SK-N-SH (cell line): ENCODE measurements around the gene LTB4R2. TPM values are rescaled to one million over a fixed set of nuclear protein-coding genes. Genes with fewer than 3 reads are reported as not detected.
"Not testable (repeated sequence)": the region's sequence is repeated elsewhere in the genome, so short reads cannot be mapped to it uniquely, and the experiment has no call there.

Source experiments
- CTCF ChIA-PET: fragments of 300-600, 350-600 bp; formaldehyde crosslinking; extraction: SDS; loops from one replicate; lab custom pipeline; 2021; lab: Yijun Ruan, JAX
- POLR2A ChIA-PET: fragments of 350-600 bp; sonication (Branson Sonifier 250); formaldehyde crosslinking; extraction: SDS; loops from one replicate; lab custom pipeline; 2020; ENCODE audit warnings: antibody characterized with exemption, inconsistent platforms; lab: Yijun Ruan, JAX
- DNase-seq: peaks from one replicate; pipeline ENCODE4 v3.0.0; 2012
- H2AFZ ChIP-seq: fragments of 200-600 bp; sonication (generic); 2 replicates; pipeline ENCODE4 v1.8.1; 2016; ENCODE audit warnings: antibody characterized with exemption, mild to moderate bottlenecking, low read depth
- H3F3A ChIP-seq: fragments of 200-600 bp; sonication (generic); replicated peaks from 2 replicates; pipeline ENCODE3; 2016; ENCODE audit warnings: antibody characterized with exemption, mild to moderate bottlenecking; ENCODE audit not compliant: insufficient read depth
- H3K27ac ChIP-seq, 2 experiments: fragments of 200-500 bp in 1 of 2; fragments of 200-600 bp in 1 of 2; sonication (Bioruptor generic) in 1 of 2; sonication (generic), shearing (Covaris generic) in 1 of 2; 2 replicates each; pipeline versions ENCODE4 v1.5.1 to v1.6.1; 2014 to 2016; ENCODE audit warnings: low read depth in 2 of 2, inconsistent platforms in 1 of 2, low read length in 1 of 2, mild to moderate bottlenecking in 1 of 2, mixed read lengths in 1 of 2
- H3K27me3 ChIP-seq: fragments of 200-600 bp; sonication (generic), shearing (Covaris generic); 2 replicates; pipeline ENCODE4 v1.6.1; 2016; ENCODE audit warnings: mixed run types; ENCODE audit not compliant: insufficient read depth
- H3K36me3 ChIP-seq, 2 experiments: fragments of 200-500 bp in 1 of 2; fragments of 200-600 bp in 1 of 2; sonication (Bioruptor generic) in 1 of 2; sonication (generic) in 1 of 2; replicated peaks in 1 of 2; 2 replicates each; pipeline versions ENCODE3 to v1.5.1; 2014 to 2016; ENCODE audit warnings: low read length in 1 of 2, mild to moderate bottlenecking in 1 of 2; ENCODE audit not compliant: insufficient read depth in 2 of 2, control insufficient read depth in 1 of 2
- H3K4me1 ChIP-seq, 2 experiments: fragments of 200-500 bp in 1 of 2; fragments of 200-600 bp in 1 of 2; sonication (Bioruptor generic) in 1 of 2; sonication (generic), shearing (Covaris generic) in 1 of 2; 2 replicates each; pipeline versions ENCODE4 v1.5.1 to v1.6.1; 2014 to 2016; ENCODE audit warnings: low read depth in 1 of 2, low read length in 1 of 2, mixed run types in 1 of 2; ENCODE audit not compliant: insufficient read depth in 2 of 2, control insufficient read depth in 1 of 2
- H3K4me2 ChIP-seq: fragments of 200-600 bp; sonication (generic), shearing (Covaris generic); 2 replicates; pipeline ENCODE4 v1.6.1; 2017; ENCODE audit warnings: mixed run types
- H3K4me3 ChIP-seq, 2 experiments: fragments of 200-500 bp in 1 of 2; fragments of 200-600 bp in 1 of 2; sonication (Bioruptor generic) in 1 of 2; sonication (generic), shearing (Covaris generic) in 1 of 2; 2 replicates each; pipeline versions ENCODE4 v1.5.1 to v1.8.1; 2014 to 2016; ENCODE audit warnings: low read depth in 2 of 2, inconsistent platforms in 1 of 2, low read length in 1 of 2, mild to moderate bottlenecking in 1 of 2, mixed read lengths in 1 of 2, moderate library complexity in 1 of 2
- H3K79me2 ChIP-seq: fragments of 200-600 bp; sonication (generic); 2 replicates; pipeline ENCODE4 v1.8.1; 2017; ENCODE audit warnings: mild to moderate bottlenecking; ENCODE audit not compliant: insufficient read depth
- H3K9ac ChIP-seq: fragments of 200-600 bp; sonication (generic); 2 replicates; pipeline ENCODE4 v1.6.1; 2017; ENCODE audit warnings: mixed run types
- H3K9me2 ChIP-seq: fragments of 200-600 bp; sonication (generic); 2 replicates; pipeline ENCODE4 v1.6.1; 2017; ENCODE audit warnings: mixed run types
- H3K9me3 ChIP-seq: fragments of 200-600 bp; sonication (generic); 2 replicates; pipeline ENCODE4 v1.6.1; 2017; ENCODE audit warnings: mixed run types, mild to moderate bottlenecking, moderate library complexity
- H4K20me1 ChIP-seq: fragments of 200-600 bp; sonication (generic); 2 replicates; pipeline ENCODE4 v1.6.1; 2017; ENCODE audit warnings: mild to moderate bottlenecking, mixed run types; ENCODE audit not compliant: insufficient read depth
- ELF1 ChIP-seq: IDR thresholded peaks from 2 replicates; pipeline ENCODE4 v1.4.0; 2012
- FOXJ3 ChIP-seq: sonication (generic); formaldehyde crosslinking; IDR thresholded peaks from 2 replicates; pipeline ENCODE4 v1.5.1; 2020; ENCODE audit warnings: mild to moderate bottlenecking, missing genetic modification reagents
- FOXM1 ChIP-seq: IDR thresholded peaks from 2 replicates; pipeline ENCODE4 v1.4.0; 2012; ENCODE audit warnings: low read depth, mild to moderate bottlenecking
- GABPA ChIP-seq: IDR thresholded peaks from 2 replicates; pipeline ENCODE4 v1.4.0; 2012; ENCODE audit warnings: low read depth, mild to moderate bottlenecking
- JUND ChIP-seq: IDR thresholded peaks from 2 replicates; pipeline ENCODE4 v1.4.0; 2012
- MEF2A ChIP-seq: IDR thresholded peaks from 2 replicates; pipeline ENCODE4 v1.4.0; 2012; ENCODE audit warnings: low read depth, borderline replicate concordance
- NFIC ChIP-seq: IDR thresholded peaks from 2 replicates; pipeline ENCODE4 v1.4.0; 2012; ENCODE audit warnings: borderline replicate concordance
- NRF1 ChIP-seq: IDR thresholded peaks from 2 replicates; pipeline ENCODE4 v1.6.1; 2012; ENCODE audit warnings: low read depth, mild to moderate bottlenecking, low read length
- POLR2AphosphoS5 ChIP-seq: IDR thresholded peaks from 2 replicates; pipeline ENCODE4 v1.6.1; 2012; ENCODE audit warnings: low read depth, low read length
- RAD21 ChIP-seq: IDR thresholded peaks from 2 replicates; pipeline ENCODE4 v1.6.1; 2012; ENCODE audit warnings: mild to moderate bottlenecking, low read length
- RXRA ChIP-seq: IDR thresholded peaks from 2 replicates; pipeline ENCODE4 v1.4.0; 2012; ENCODE audit warnings: low read depth, mild to moderate bottlenecking, borderline replicate concordance
- SIN3A ChIP-seq: IDR thresholded peaks from 2 replicates; pipeline ENCODE4 v1.6.1; 2012; ENCODE audit warnings: low read depth, mild to moderate bottlenecking, low read length, moderate library complexity, borderline replicate concordance
- SMC3 ChIP-seq: IDR thresholded peaks from 2 replicates; pipeline ENCODE4 v1.6.1; 2012; ENCODE audit warnings: low read depth, low read length, improper control_type of control experiment
- TAF1 ChIP-seq: IDR thresholded peaks from 2 replicates; pipeline ENCODE4 v1.6.1; 2012; ENCODE audit warnings: low read depth, mild to moderate bottlenecking, low read length, moderate library complexity, borderline replicate concordance
- TCF12 ChIP-seq: IDR thresholded peaks from 2 replicates; pipeline ENCODE4 v1.4.0; 2012
- YY1 ChIP-seq: IDR thresholded peaks from 2 replicates; pipeline ENCODE4 v1.4.0; 2012; ENCODE audit warnings: low read depth, mild to moderate bottlenecking
- WGBS: methylation state at CpG from one replicate; pipeline ENCODE4 v1.1.6; 2017; ENCODE audit warnings: low lambda C conversion rate; 5-methylcytosine and 5-hydroxymethylcytosine counted together
- polyA plus RNA-seq, 3 experiments: library from polyadenylated mRNA; depleted of rRNA; stranded (reverse); fragments of >200 nt; gene quantifications; 2 replicates each; pipeline ENCODE4 v1.2.3, GENCODE V29; 2012
- TF ChIP-seq, protein P1 (sequence below): fragments of 200-600 bp; sonication (generic); IDR thresholded peaks from 2 replicates; pipeline ENCODE4 v1.6.1; 2017; ENCODE audit warnings: antibody characterized with exemption, mild to moderate bottlenecking, moderate library complexity
- TF ChIP-seq, protein P2 (sequence below): IDR thresholded peaks from 2 replicates; pipeline ENCODE4; 2012

LTB4R2 gene
- polyA plus RNA-seq, 1 of the 3 experiments (the other 2 are of a cell fraction) = 8.2 TPM

DNA sequence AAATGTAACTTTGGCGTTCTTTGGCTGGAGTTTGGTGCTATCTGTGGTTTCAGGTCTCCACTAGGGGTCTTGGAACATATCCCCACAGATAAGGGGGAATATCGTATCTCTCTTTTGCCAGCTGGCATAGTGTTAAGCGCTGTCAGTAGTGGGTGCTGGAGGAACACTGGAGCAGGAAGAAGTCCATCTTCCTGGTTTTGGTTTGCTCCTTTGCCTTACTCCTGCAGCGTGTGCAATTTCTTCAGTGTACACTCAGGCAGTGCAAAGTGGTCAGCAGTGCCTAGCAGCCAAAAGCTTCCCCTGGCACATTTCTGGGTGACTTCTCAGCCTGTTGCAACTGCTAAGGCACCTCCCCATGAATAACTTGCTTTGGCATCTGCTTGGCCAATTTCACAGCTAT, 41.6 kb downstream of the LTB4R2 start:
- TF ChIP-seq RAD21 (peak; percentile 26; the same call in 1 of the 2 replicates), TCF12 (no peak), POLR2AphosphoS5 (no peak)
- TF ChIP-seq, protein P1, sequence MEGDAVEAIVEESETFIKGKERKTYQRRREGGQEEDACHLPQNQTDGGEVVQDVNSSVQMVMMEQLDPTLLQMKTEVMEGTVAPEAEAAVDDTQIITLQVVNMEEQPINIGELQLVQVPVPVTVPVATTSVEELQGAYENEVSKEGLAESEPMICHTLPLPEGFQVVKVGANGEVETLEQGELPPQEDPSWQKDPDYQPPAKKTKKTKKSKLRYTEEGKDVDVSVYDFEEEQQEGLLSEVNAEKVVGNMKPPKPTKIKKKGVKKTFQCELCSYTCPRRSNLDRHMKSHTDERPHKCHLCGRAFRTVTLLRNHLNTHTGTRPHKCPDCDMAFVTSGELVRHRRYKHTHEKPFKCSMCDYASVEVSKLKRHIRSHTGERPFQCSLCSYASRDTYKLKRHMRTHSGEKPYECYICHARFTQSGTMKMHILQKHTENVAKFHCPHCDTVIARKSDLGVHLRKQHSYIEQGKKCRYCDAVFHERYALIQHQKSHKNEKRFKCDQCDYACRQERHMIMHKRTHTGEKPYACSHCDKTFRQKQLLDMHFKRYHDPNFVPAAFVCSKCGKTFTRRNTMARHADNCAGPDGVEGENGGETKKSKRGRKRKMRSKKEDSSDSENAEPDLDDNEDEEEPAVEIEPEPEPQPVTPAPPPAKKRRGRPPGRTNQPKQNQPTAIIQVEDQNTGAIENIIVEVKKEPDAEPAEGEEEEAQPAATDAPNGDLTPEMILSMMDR = peak; percentile 17; the same call in 1 of the 2 replicates
- no peaks in the 10 kb centered on the region for H4K20me1 ChIP-seq
- H3K4me2 ChIP-seq = no peak overlapping the region
- H2AFZ ChIP-seq = no peak overlapping the region
- H3F3A ChIP-seq = no peaks in the 10 kb centered on the region
- H3K4me1 ChIP-seq = no peaks in the 10 kb centered on the region; a peak in 1 of 4 replicates
- H3K27ac ChIP-seq = no peak overlapping the region
- no peaks in the 10 kb centered on the region for H3K79me2 ChIP-seq
- no peaks in the 10 kb centered on the region for H3K9me2 ChIP-seq
- 14% methylated on average over 4 of the region's 4 CpGs for WGBS
- CTCF ChIA-PET = interaction anchor here (0.9 to 5.0 kb wide), 13 partner anchors 10 to 109 kb away, joined by 3 to 32 read pairs (median 4); partner anchors contain the start of genes ADCY4, RIPK3 and TINF2
- no peak overlapping the region for H3K4me3 ChIP-seq
- H3K9me3 ChIP-seq = no peaks in the 10 kb centered on the region
- no peak overlapping the region for H3K9ac ChIP-seq
- no peaks in the 10 kb centered on the region for H3K36me3 ChIP-seq
- H3K27me3 ChIP-seq = peaks cover 64% of the 10 kb centered on the region
- no peak for DNase-seq
- POLR2A ChIA-PET = interaction anchor here (0.6 kb wide), 1 partner anchor 17 kb away, joined by 3 read pairs; the partner anchor contains the start of gene NFATC4

GRCh38 chr14:24353559-24354481, 43.9 kb downstream of the LTB4R2 start:
- Histone ChIP-seq H3K4me2 (no peak overlapping the region), H3K9ac (no peak overlapping the region), H2AFZ (no peak overlapping the region), H3F3A (no peaks in the 10 kb centered on the region), H3K79me2 (no peaks in the 10 kb centered on the region), H3K9me2 (no peaks in the 10 kb centered on the region), H3K27ac (no peak overlapping the region), H3K36me3 (no peaks in the 10 kb centered on the region), H4K20me1 (no peaks in the 10 kb centered on the region), H3K4me1 (no peaks in the 10 kb centered on the region; a peak in 1 of 4 replicates), H3K9me3 (no peaks in the 10 kb centered on the region), H3K4me3 (no peak overlapping the region), H3K27me3 (peaks cover 57% of the 10 kb centered on the region)
- ChIA-PET POLR2A (no interaction called here), CTCF (interaction anchor here (1.3 to 5.0 kb wide), 3 partner anchors 12 to 20 kb away, joined by 4 to 32 read pairs (median 21); partner anchors contain the start of gene ADCY4)
- no peak for DNase-seq
- 49% methylated on average over 5 of the region's 5 CpGs for WGBS
- TF ChIP-seq SMC3 (no peak), SIN3A (no peak), TAF1 (no peak), NFIC (no peak), RAD21 (no peak), FOXM1 (no peak), MEF2A (no peak), JUND (no peak), GABPA (no peak), NRF1 (no peak), ELF1 (no peak), RXRA (no peak), FOXJ3 (no peak), YY1 (no peak)
- TF ChIP-seq, protein P2, sequence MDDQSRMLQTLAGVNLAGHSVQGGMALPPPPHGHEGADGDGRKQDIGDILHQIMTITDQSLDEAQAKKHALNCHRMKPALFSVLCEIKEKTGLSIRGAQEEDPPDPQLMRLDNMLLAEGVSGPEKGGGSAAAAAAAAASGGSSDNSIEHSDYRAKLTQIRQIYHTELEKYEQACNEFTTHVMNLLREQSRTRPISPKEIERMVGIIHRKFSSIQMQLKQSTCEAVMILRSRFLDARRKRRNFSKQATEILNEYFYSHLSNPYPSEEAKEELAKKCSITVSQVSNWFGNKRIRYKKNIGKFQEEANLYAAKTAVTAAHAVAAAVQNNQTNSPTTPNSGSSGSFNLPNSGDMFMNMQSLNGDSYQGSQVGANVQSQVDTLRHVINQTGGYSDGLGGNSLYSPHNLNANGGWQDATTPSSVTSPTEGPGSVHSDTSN = no peak

- H3K27ac ChIP-seq, DNase-seq, H3K4me1 ChIP-seq, H3K79me2 ChIP-seq, H3K36me3 ChIP-seq, H2AFZ ChIP-seq, H3K4me2 ChIP-seq, H3K4me3 ChIP-seq, H3K9me2 ChIP-seq, H4K20me1 ChIP-seq, POLR2A ChIA-PET, H3K9me3 ChIP-seq, H3K9ac ChIP-seq, H3F3A ChIP-seq: not testable (repeated sequence)
- peaks cover 54% of the 10 kb centered on the region for H3K27me3 ChIP-seq
- CTCF ChIA-PET = interaction anchor here (1.3 to 3.5 kb wide), 2 partner anchors 12 to 21 kb away, joined by 4 to 21 read pairs; no protein-coding TSS in a partner anchor
- WGBS = 57% methylated on average over 3 of the region's 3 CpGs
Measured at GRCh38 chr14:24354482-24354825, 44.5 kb downstream of the LTB4R2 start.
